Gastroesophageal sphincter (tissue), 3 donors: ENCODE results near the gene DBH.

Experiments used
- EP300 ChIP-seq: sonication (generic); formaldehyde crosslinking; IDR thresholded peaks from one replicate; pipeline ENCODE4 v1.6.1; 2017; ENCODE audit warnings: antibody characterized with exemption, mild to moderate bottlenecking
- POLR2A ChIP-seq, 2 donors: fragments of 450-650 bp; IDR thresholded peaks; one replicate each; pipeline ENCODE4 v1.6.1; 2017; ENCODE audit warnings: antibody characterized with exemption in 2 of 2, mild to moderate bottlenecking in 2 of 2, moderate library complexity in 1 of 2
- POLR2AphosphoS5 ChIP-seq: sonication (generic); formaldehyde crosslinking; IDR thresholded peaks from one replicate; pipeline ENCODE4 v1.6.1; 2017; ENCODE audit warnings: antibody characterized with exemption
- TF ChIP-seq, protein P1 (sequence below), 4 experiments: fragments of 200-600 bp in 2 of 4; fragments of 450-650 bp in 2 of 4; sonication (generic) in 1 of 4; IDR thresholded peaks; one replicate each; pipeline ENCODE4 v1.5.1; 2017 to 2019; ENCODE audit warnings: antibody characterized with exemption in 4 of 4, mild to moderate bottlenecking in 2 of 4, moderate library complexity in 2 of 4

GRCh38 chr9:133645021-133645765 lies 9.0 kb downstream of the DBH start:
- TF ChIP-seq, protein P1, sequence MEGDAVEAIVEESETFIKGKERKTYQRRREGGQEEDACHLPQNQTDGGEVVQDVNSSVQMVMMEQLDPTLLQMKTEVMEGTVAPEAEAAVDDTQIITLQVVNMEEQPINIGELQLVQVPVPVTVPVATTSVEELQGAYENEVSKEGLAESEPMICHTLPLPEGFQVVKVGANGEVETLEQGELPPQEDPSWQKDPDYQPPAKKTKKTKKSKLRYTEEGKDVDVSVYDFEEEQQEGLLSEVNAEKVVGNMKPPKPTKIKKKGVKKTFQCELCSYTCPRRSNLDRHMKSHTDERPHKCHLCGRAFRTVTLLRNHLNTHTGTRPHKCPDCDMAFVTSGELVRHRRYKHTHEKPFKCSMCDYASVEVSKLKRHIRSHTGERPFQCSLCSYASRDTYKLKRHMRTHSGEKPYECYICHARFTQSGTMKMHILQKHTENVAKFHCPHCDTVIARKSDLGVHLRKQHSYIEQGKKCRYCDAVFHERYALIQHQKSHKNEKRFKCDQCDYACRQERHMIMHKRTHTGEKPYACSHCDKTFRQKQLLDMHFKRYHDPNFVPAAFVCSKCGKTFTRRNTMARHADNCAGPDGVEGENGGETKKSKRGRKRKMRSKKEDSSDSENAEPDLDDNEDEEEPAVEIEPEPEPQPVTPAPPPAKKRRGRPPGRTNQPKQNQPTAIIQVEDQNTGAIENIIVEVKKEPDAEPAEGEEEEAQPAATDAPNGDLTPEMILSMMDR (IDR thresholded peaks at IDR 0.05), result no peak
- TF ChIP-seq POLR2A (IDR thresholded peaks at IDR 0.05) (no peak), POLR2AphosphoS5 (no peak), EP300 (no peak)
